Stimulated activated naive CD8-positive, alpha-beta T cell treated with anti-CD3 and anti-CD28 coated beads, Interleukin-15, amount 100 ng/mL, for 72 hours (primary cell): ENCODE data around the gene TRIM65.

Source experiments
- ATAC-seq: fragments of 150-1000 bp; cut with Tn5 transposase; 2 replicates; pipeline ENCODE4 v1.10.0; 2021; ENCODE audit warnings: mild to moderate bottlenecking, moderate library complexity
- DNase-seq, 2 donors: peaks; one replicate each; pipeline ENCODE4 v3.0.0; 2021 to 2022
- H3K27ac Mint-ChIP-seq, 2 donors: one replicate each; pipeline ENCODE4 v1.8.0; 2022; ENCODE audit warnings: mild to moderate bottlenecking in 2 of 2, mixed read lengths in 2 of 2, moderate library complexity in 2 of 2
- H3K27me3 Mint-ChIP-seq: one replicate; pipeline ENCODE4 v1.8.0; 2022; ENCODE audit warnings: mixed read lengths
- H3K4me1 Mint-ChIP-seq: one replicate; pipeline ENCODE4 v1.8.0; 2022; ENCODE audit warnings: mild to moderate bottlenecking, mixed read lengths
- H3K4me3 Mint-ChIP-seq, 2 donors: one replicate each; pipeline ENCODE4 v1.8.0; 2022; ENCODE audit warnings: mild to moderate bottlenecking in 2 of 2, mixed read lengths in 2 of 2, moderate library complexity in 1 of 2
- H3K9me3 Mint-ChIP-seq, 2 donors: one replicate each; pipeline ENCODE4 v1.8.0; 2022; ENCODE audit warnings: mixed read lengths in 2 of 2

The TRIM65 gene

GRCh38 chr17:75922963-75923874, 26.5 kb upstream of the TRIM65 start:
- Mint-ChIP-seq H3K4me3 (no peak overlapping the region), H3K27ac (peak overlapping the region in 1 of 2 donors; percentile 42), H3K4me1 (no peaks in the 10 kb centered on the region), H3K9me3 (no peaks in the 10 kb centered on the region), H3K27me3 (no peaks in the 10 kb centered on the region)
- DNase-seq: no peak
- no peak for ATAC-seq

GRCh38 chr17:75922173-75922961, 25.6 kb upstream of the TRIM65 start:
- peak overlapping the region; percentile 54 to 62 for H3K27ac Mint-ChIP-seq

GRCh38 chr17:75921596-75921995, 24.8 kb upstream of the TRIM65 start:
- Mint-ChIP-seq H3K27ac (peak overlapping the region in 1 of 2 donors; percentile 54), H3K9me3 (no peaks in the 10 kb centered on the region), H3K4me1 (no peaks in the 10 kb centered on the region), H3K4me3 (no peak overlapping the region), H3K27me3 (no peaks in the 10 kb centered on the region)
- ATAC-seq: no peak
- DNase-seq: no peak

More at GRCh38 chr17:75922173-75922961, 25.6 kb upstream of the TRIM65 start:
- Mint-ChIP-seq H3K27me3 (no peaks in the 10 kb centered on the region), H3K9me3 (no peaks in the 10 kb centered on the region), H3K4me3 (no peak overlapping the region), H3K4me1 (no peaks in the 10 kb centered on the region)
- ATAC-seq (no peak), DNase-seq (no peak)

GRCh38 chr17:75920045-75920560, 23.4 kb upstream of the TRIM65 start:
- Mint-ChIP-seq H3K4me3 (no peak overlapping the region), H3K4me1 (no peaks in the 10 kb centered on the region), H3K27ac (no peak overlapping the region), H3K9me3 (no peaks in the 10 kb centered on the region), H3K27me3 (no peaks in the 10 kb centered on the region)
- DNase-seq (no peak), ATAC-seq (no peak)

GRCh38 chr17:75919611-75920010, 22.9 kb upstream of the TRIM65 start:
- DNase-seq: no peak
- Mint-ChIP-seq H3K4me1 (no peaks in the 10 kb centered on the region), H3K27ac (no peak overlapping the region), H3K9me3 (no peaks in the 10 kb centered on the region), H3K27me3 (no peaks in the 10 kb centered on the region), H3K4me3 (no peak overlapping the region)
- ATAC-seq: no peak

- no peak overlapping the region for H3K27ac Mint-ChIP-seq
- no peak for DNase-seq
- no peaks in the 10 kb centered on the region for H3K27me3 Mint-ChIP-seq
- H3K4me1 Mint-ChIP-seq: no peaks in the 10 kb centered on the region
- ATAC-seq: no peak
- H3K9me3 Mint-ChIP-seq: no peaks in the 10 kb centered on the region
- H3K4me3 Mint-ChIP-seq: no peak overlapping the region
Observed at GRCh38 chr17:75917917-75918445, 21.2 kb upstream of the TRIM65 start.

- DNase-seq (no peak), ATAC-seq (no peak)
- Mint-ChIP-seq H3K4me1 (no peaks in the 10 kb centered on the region), H3K27me3 (no peaks in the 10 kb centered on the region), H3K4me3 (no peak overlapping the region), H3K9me3 (no peaks in the 10 kb centered on the region), H3K27ac (peak overlapping the region in 1 of 2 donors; percentile 93)
Observed at GRCh38 chr17:75917141-75917916, 20.6 kb upstream of the TRIM65 start.

GRCh38 chr17:75915268-75915667, 18.5 kb upstream of the TRIM65 start:
- H3K9me3 Mint-ChIP-seq: no peaks in the 10 kb centered on the region
- no peak for ATAC-seq

GRCh38 chr17:75914643-75915267, 18.0 kb upstream of the TRIM65 start:
- ATAC-seq (no peak), DNase-seq (no peak)
- no peak overlapping the region for H3K4me3 Mint-ChIP-seq
- H3K27ac Mint-ChIP-seq: no peak overlapping the region
- no peaks in the 10 kb centered on the region for H3K27me3 Mint-ChIP-seq
- H3K9me3 Mint-ChIP-seq: no peaks in the 10 kb centered on the region
- peaks cover 6% of the 10 kb centered on the region for H3K4me1 Mint-ChIP-seq

More at GRCh38 chr17:75915268-75915667, 18.5 kb upstream of the TRIM65 start:
- Mint-ChIP-seq H3K4me1 (peaks cover 1% of the 10 kb centered on the region), H3K27ac (no peak overlapping the region), H3K27me3 (no peaks in the 10 kb centered on the region), H3K4me3 (no peak overlapping the region)
- no peak for DNase-seq

GRCh38 chr17:75913537-75914210, 16.9 kb upstream of the TRIM65 start:
- ATAC-seq: no peak
- H3K4me1 Mint-ChIP-seq: peaks cover 12% of the 10 kb centered on the region
- H3K9me3 Mint-ChIP-seq: no peaks in the 10 kb centered on the region
- H3K27ac Mint-ChIP-seq: peak overlapping the region in 1 of 2 donors; percentile 55
- H3K4me3 Mint-ChIP-seq: no peak overlapping the region
- DNase-seq: no peak
- no peaks in the 10 kb centered on the region for H3K27me3 Mint-ChIP-seq

- Mint-ChIP-seq H3K4me3 (no peak overlapping the region), H3K9me3 (no peaks in the 10 kb centered on the region)
Observed at GRCh38 chr17:75910699-75911098, 13.9 kb upstream of the TRIM65 start.

GRCh38 chr17:75909812-75910274, 13.1 kb upstream of the TRIM65 start:
- H3K27ac Mint-ChIP-seq: no peak overlapping the region
- peaks cover 27% of the 10 kb centered on the region for H3K4me1 Mint-ChIP-seq
- ATAC-seq: no peak
- DNase-seq: no peak
- H3K27me3 Mint-ChIP-seq: no peaks in the 10 kb centered on the region
- no peak overlapping the region for H3K4me3 Mint-ChIP-seq
- H3K9me3 Mint-ChIP-seq: no peaks in the 10 kb centered on the region

More at GRCh38 chr17:75910699-75911098, 13.9 kb upstream of the TRIM65 start:
- ATAC-seq (no peak), DNase-seq (no peak)
- Mint-ChIP-seq H3K4me1 (peaks cover 20% of the 10 kb centered on the region), H3K27me3 (no peaks in the 10 kb centered on the region), H3K27ac (no peak overlapping the region)

- no peaks in the 10 kb centered on the region for H3K27me3 Mint-ChIP-seq
- peak overlapping the region in 1 of 2 donors; percentile 57 for H3K27ac Mint-ChIP-seq
- H3K4me1 Mint-ChIP-seq: peaks cover 27% of the 10 kb centered on the region
- no peaks in the 10 kb centered on the region for H3K9me3 Mint-ChIP-seq
- H3K4me3 Mint-ChIP-seq: no peak overlapping the region
- ATAC-seq (no peak), DNase-seq (no peak)
Observed at GRCh38 chr17:75909051-75909811, 12.5 kb upstream of the TRIM65 start.
